H1 (cell line): ENCODE results near the gene SLX4IP. TPM values are rescaled to one million over a fixed set of nuclear protein-coding genes. Genes with fewer than 3 reads are reported as not detected.

ENCODE experiments used
- CTCF ChIA-PET: fragments of 300-600 bp; sonication (Branson Sonifier 250); formaldehyde crosslinking; loops from one replicate; lab custom pipeline; 2021; ENCODE audit not compliant: partially characterized antibody; lab: Charles Lee
- POLR2A ChIA-PET: fragments of 300-600 bp; sonication (Branson Sonifier 250); formaldehyde crosslinking; loops from one replicate; lab custom pipeline; 2021; ENCODE audit warnings: inconsistent platforms; ENCODE audit not compliant: partially characterized antibody; lab: Charles Lee
- DNase-seq, 2 experiments: peaks; one replicate each; pipeline versions ENCODE4 v3.0.0 to v3.0.0-alpha.2; 2010 to 2022; ENCODE audit warnings: low spot score in 2 of 2, low read depth in 1 of 2, mixed read lengths in 1 of 2
- FAIRE-seq: peaks from 2 replicates; lab custom pipeline; 2011; peaks lifted over from hg19 to GRCh38; lab: Jason Lieb, UNC
- H2AFZ ChIP-seq: 2 replicates; pipeline ENCODE4 v1.8.1; 2012; ENCODE audit warnings: low read length, inconsistent platforms
- H2AK5ac ChIP-seq: 2 replicates; pipeline ENCODE4 v1.6.1; 2013; ENCODE audit warnings: low read depth, low read length
- H2BK120ac ChIP-seq: replicated peaks from 2 replicates; pipeline ENCODE3; 2013; ENCODE audit warnings: low read depth, low read length, inconsistent platforms
- H2BK12ac ChIP-seq: 2 replicates; pipeline ENCODE4 v1.6.1; 2013; ENCODE audit warnings: low read depth, low read length
- H2BK15ac ChIP-seq: 2 replicates; pipeline ENCODE4 v1.6.1; 2013; ENCODE audit warnings: low read length
- H2BK20ac ChIP-seq: 2 replicates; pipeline ENCODE4 v1.6.1; 2013; ENCODE audit warnings: low read length
- H2BK5ac ChIP-seq: 2 replicates; pipeline ENCODE4 v1.6.1; 2013; ENCODE audit warnings: low read depth, low read length
- H3K14ac ChIP-seq: 2 replicates; pipeline ENCODE4 v1.6.1; 2013; ENCODE audit warnings: inconsistent platforms; ENCODE audit not compliant: insufficient read length
- H3K18ac ChIP-seq: 2 replicates; pipeline ENCODE4 v1.6.1; 2013; ENCODE audit warnings: low read length; ENCODE audit errors: extremely low read depth
- H3K23ac ChIP-seq: 2 replicates; pipeline ENCODE4 v1.6.1; 2013; ENCODE audit warnings: inconsistent platforms; ENCODE audit not compliant: insufficient read length
- H3K23me2 ChIP-seq: 2 replicates; pipeline ENCODE4 v1.6.1; 2013; ENCODE audit warnings: low read depth, low read length
- H3K27ac ChIP-seq: 2 replicates; pipeline ENCODE4 v1.6.1; 2011; ENCODE audit warnings: low read depth, low read length, inconsistent platforms
- H3K27me3 ChIP-seq, 4 experiments: replicated peaks in 1 of 4; 1 replicate in 1 of 4; 2 replicates in 3 of 4; pipeline versions ENCODE4 v1.6.1 to v1.8.1; 2011 to 2013; ENCODE audit warnings: low read length in 3 of 4, mild to moderate bottlenecking in 3 of 4, inconsistent platforms in 2 of 4, mixed read lengths in 2 of 4, moderate library complexity in 1 of 4; ENCODE audit not compliant: control insufficient read depth in 3 of 4, insufficient read depth in 3 of 4; ENCODE audit errors: extremely low read depth in 1 of 4
- H3K36me3 ChIP-seq, 4 experiments: 2 replicates each; pipeline versions ENCODE4 v1.6.1 to v1.8.1; 2011 to 2013; ENCODE audit warnings: mild to moderate bottlenecking in 4 of 4, low read length in 3 of 4, moderate library complexity in 2 of 4, control low read depth in 1 of 4, inconsistent platforms in 1 of 4; ENCODE audit not compliant: insufficient read depth in 4 of 4, control insufficient read depth in 2 of 4
- H3K4ac ChIP-seq: replicated peaks from 2 replicates; pipeline ENCODE3; 2013; ENCODE audit warnings: low read length, low read depth, mixed read lengths, inconsistent platforms; ENCODE audit not compliant: insufficient read length
- H3K4me1 ChIP-seq, 4 experiments: replicated peaks in 1 of 4; 1 replicate in 1 of 4; 2 replicates in 3 of 4; pipeline versions ENCODE4 v1.6.1 to v1.8.1; 2011 to 2013; ENCODE audit warnings: low read length in 3 of 4, inconsistent platforms in 2 of 4, mixed read lengths in 1 of 4; ENCODE audit not compliant: insufficient read depth in 4 of 4, control insufficient read depth in 3 of 4
- H3K4me2 ChIP-seq, 2 experiments: 2 replicates each; pipeline versions ENCODE4 v1.6.1 to v1.8.1; 2011 to 2013; ENCODE audit warnings: low read depth in 2 of 2, low read length in 2 of 2, control low read depth in 1 of 2, inconsistent platforms in 1 of 2, mild to moderate bottlenecking in 1 of 2; ENCODE audit not compliant: insufficient read depth in 1 of 2
- H3K4me3 ChIP-seq, 4 experiments: fragments of 200-600, 300-600 bp in 1 of 4; sonication (generic), shearing (Covaris generic), sonication (Bioruptor Twin) in 1 of 4; 2 replicates each; pipeline versions ENCODE4 v1.5.1 to v1.8.1; 2011 to 2016; ENCODE audit warnings: low read length in 4 of 4, low read depth in 3 of 4, control low read depth in 2 of 4, inconsistent platforms in 2 of 4, mild to moderate bottlenecking in 2 of 4, mixed read lengths in 1 of 4, moderate library complexity in 1 of 4; ENCODE audit not compliant: insufficient read depth in 2 of 4; ENCODE audit errors: extremely low read depth in 1 of 4
- H3K56ac ChIP-seq: replicated peaks from 2 replicates; pipeline ENCODE3; 2013; ENCODE audit warnings: low read depth, mild to moderate bottlenecking, mixed read lengths, low read length, inconsistent platforms; ENCODE audit not compliant: insufficient read length
- H3K79me1 ChIP-seq: 2 replicates; pipeline ENCODE4 v1.6.1; 2013; ENCODE audit warnings: low read depth, low read length, control low read depth
- H3K79me2 ChIP-seq, 2 experiments: 2 replicates each; pipeline versions ENCODE4 v1.6.1 to v1.8.1; 2012 to 2013; ENCODE audit warnings: low read length in 2 of 2, mild to moderate bottlenecking in 2 of 2, inconsistent platforms in 1 of 2; ENCODE audit not compliant: insufficient read depth in 2 of 2, control insufficient read depth in 1 of 2
- H3K9ac ChIP-seq, 4 experiments: replicated peaks in 1 of 4; 1 replicate in 1 of 4; 2 replicates in 3 of 4; pipeline versions ENCODE4 v1.6.1 to v1.8.1; 2011 to 2013; ENCODE audit warnings: low read depth in 3 of 4, low read length in 3 of 4, control low read depth in 2 of 4, mild to moderate bottlenecking in 2 of 4, moderate library complexity in 2 of 4, inconsistent platforms in 1 of 4; ENCODE audit errors: extremely low read depth in 1 of 4
- H3K9me3 ChIP-seq, 2 experiments: 2 replicates each; pipeline versions ENCODE4 v1.6.1 to v1.8.1; 2012 to 2013; ENCODE audit warnings: mild to moderate bottlenecking in 2 of 2, moderate library complexity in 2 of 2, control low read depth in 1 of 2, inconsistent platforms in 1 of 2, low read depth in 1 of 2, low read length in 1 of 2, mixed read lengths in 1 of 2; ENCODE audit not compliant: insufficient read depth in 2 of 2
- H4K20me1 ChIP-seq, 2 experiments: replicated peaks in 1 of 2; 2 replicates each; pipeline versions ENCODE3 to v1.8.1; 2011 to 2013; ENCODE audit warnings: inconsistent platforms in 2 of 2, low read length in 2 of 2, mild to moderate bottlenecking in 1 of 2; ENCODE audit not compliant: insufficient read depth in 2 of 2, control insufficient read depth in 1 of 2
- H4K5ac ChIP-seq: 2 replicates; pipeline ENCODE4 v1.6.1; 2013; ENCODE audit warnings: low read length, low read depth, mixed read lengths, inconsistent platforms; ENCODE audit not compliant: insufficient read length
- H4K8ac ChIP-seq: 2 replicates; pipeline ENCODE4 v1.8.0; 2013; ENCODE audit warnings: mild to moderate bottlenecking, moderate library complexity, low read length, inconsistent platforms; ENCODE audit not compliant: insufficient read depth; ENCODE audit errors: extremely low read depth
- H4K91ac ChIP-seq: replicated peaks from 2 replicates; pipeline ENCODE3; 2013; ENCODE audit warnings: low read length, mixed read lengths, inconsistent platforms; ENCODE audit not compliant: insufficient read length
- MAFK ChIP-seq: IDR thresholded peaks from 2 replicates; pipeline ENCODE4 v1.6.1; 2012; ENCODE audit warnings: low read depth, mild to moderate bottlenecking, improper control_type of control experiment, low read length
- SP4 ChIP-seq: IDR thresholded peaks from 2 replicates; pipeline ENCODE4 v1.6.1; 2012; ENCODE audit warnings: low read length, inconsistent platforms
- WGBS, 2 experiments: shearing (Covaris generic) in 1 of 2; methylation state at CpG; one replicate each; pipeline versions ENCODE4 v1.1.6 to v1.1.7; 2013 to 2015; ENCODE audit warnings: low lambda C conversion rate in 2 of 2, mixed read lengths in 2 of 2, inconsistent platforms in 1 of 2, low coverage in 1 of 2, missing lambda C conversion rate in 1 of 2; ENCODE audit not compliant: insufficient replicate concordance in 2 of 2, insufficient coverage in 1 of 2, insufficient read length in 1 of 2; ENCODE audit errors: extremely low coverage in 1 of 2, missing lambda C conversion rate in 1 of 2; 5-methylcytosine and 5-hydroxymethylcytosine counted together
- polyA plus RNA-seq, 7 experiments: library from polyadenylated mRNA; depleted of rRNA in 3 of 7; stranded (reverse) in 5 of 7; unstranded in 2 of 7; fragments of >200 nt in 5 of 7; fragments of 200-250 nt in 2 of 7; gene quantifications; 1 replicate in 5 of 7; 2 replicates in 1 of 7; 4 replicates in 1 of 7; pipeline versions ENCODE4 v1.2.1 to v1.2.3, GENCODE V29; 2011 to 2013; ENCODE audit warnings: missing spikeins in 2 of 7, mixed read lengths in 2 of 7
- total RNA-seq: library from RNA; stranded (reverse); fragmentation: NEBNext Ultra II Directional; extraction: Animal tissue kit (Norgen Biotek cat#: 25700); gene quantifications from 2 replicates; pipeline ENCODE4 v1.2.1, GENCODE V29; 2021

The SLX4IP gene
- total and polyA plus RNA-seq, 2 of the 8 experiments (the other 6 are each of a cell fraction or from before 2014, with no cell fraction given): 2.4 to 8.7 TPM

- H3K4me2 ChIP-seq: no peak overlapping the region
- FAIRE-seq: no peak
- no peak overlapping the region for H3K4ac ChIP-seq
- no peaks in the 10 kb centered on the region for H3K23me2 ChIP-seq
- H4K5ac ChIP-seq: no peak overlapping the region
- H3K9ac ChIP-seq: no peak overlapping the region
- ChIA-PET CTCF (interaction anchor here (1.3 to 2.3 kb wide), 2 partner anchors 18 to 428 kb away, joined by 3 to 9 read pairs; no protein-coding TSS in a partner anchor), POLR2A (interaction anchor here (0.7 kb wide), 1 partner anchor 564 kb away, joined by 3 read pairs; no protein-coding TSS in a partner anchor)
- H3K27ac ChIP-seq: no peak overlapping the region
- H3K23ac ChIP-seq: no peak overlapping the region
- no peak overlapping the region for H4K91ac ChIP-seq
- H2AK5ac ChIP-seq: no peak overlapping the region
- H2BK15ac ChIP-seq: no peak overlapping the region
- no peak overlapping the region for H3K18ac ChIP-seq
- no peaks in the 10 kb centered on the region for H3K27me3 ChIP-seq
- H2AFZ ChIP-seq: no peak overlapping the region
- no peak overlapping the region for H3K14ac ChIP-seq
- no peak overlapping the region for H2BK120ac ChIP-seq
- TF ChIP-seq SP4 (no peak), MAFK (no peak)
- TF ChIP-seq, all 59 proteins: peak for 0
- Histone ChIP-seq H2BK5ac (no peak overlapping the region), H2BK12ac (no peak overlapping the region), H3K36me3 (peaks cover 0 to 20% (median 9%) of the 10 kb centered on the region in 4 experiments; a peak in 7 of 8 replicates), H2BK20ac (no peak overlapping the region), H3K4me3 (no peak overlapping the region), H3K4me1 (no peaks in the 10 kb centered on the region), H4K20me1 (peaks cover 1 to 3% of the 10 kb centered on the region in 2 experiments), H3K79me1 (no peaks in the 10 kb centered on the region), H3K56ac (no peak overlapping the region), H3K79me2 (no peaks in the 10 kb centered on the region), H4K8ac (no peak overlapping the region), H3K9me3 (no peaks in the 10 kb centered on the region)
- no peak for DNase-seq
- WGBS, 2 experiments: 89% methylated on average over 2 of the region's 2 CpGs; no CpG with 5 or more reads in 1 of the 2 experiments
Observed at GRCh38 chr20:10408108-10408813, 26.8 kb upstream of the SLX4IP start.
